Activated T-cell treated with anti-CD3 and anti-CD28 coated beads, Interleukin-2, amount 50 U/mL, for 24 hours (primary cell): ENCODE measurements around the gene CRK.

ENCODE experiments used
- DNase-seq: peaks from one replicate; pipeline ENCODE4 v3.0.0-alpha.2; 2020
- H3K27ac Mint-ChIP-seq: 2 replicates; pipeline ENCODE4 v1.8.0; 2020; ENCODE audit warnings: mild to moderate bottlenecking, mixed read lengths
- H3K27me3 Mint-ChIP-seq: 2 replicates; pipeline ENCODE4 v1.8.0; 2020; ENCODE audit warnings: mixed read lengths
- H3K36me3 Mint-ChIP-seq: 2 replicates; pipeline ENCODE4 v1.8.0; 2020; ENCODE audit warnings: low read depth, mixed read lengths
- H3K4me1 Mint-ChIP-seq: 2 replicates; pipeline ENCODE4 v1.8.0; 2020; ENCODE audit warnings: low read depth, mixed read lengths
- H3K4me3 Mint-ChIP-seq: 2 replicates; pipeline ENCODE4 v1.8.0; 2020; ENCODE audit warnings: mild to moderate bottlenecking, moderate library complexity, mixed read lengths
- H3K9me3 Mint-ChIP-seq: 2 replicates; pipeline ENCODE4 v1.8.0; 2020; ENCODE audit warnings: mixed read lengths

CRK gene

DNA sequence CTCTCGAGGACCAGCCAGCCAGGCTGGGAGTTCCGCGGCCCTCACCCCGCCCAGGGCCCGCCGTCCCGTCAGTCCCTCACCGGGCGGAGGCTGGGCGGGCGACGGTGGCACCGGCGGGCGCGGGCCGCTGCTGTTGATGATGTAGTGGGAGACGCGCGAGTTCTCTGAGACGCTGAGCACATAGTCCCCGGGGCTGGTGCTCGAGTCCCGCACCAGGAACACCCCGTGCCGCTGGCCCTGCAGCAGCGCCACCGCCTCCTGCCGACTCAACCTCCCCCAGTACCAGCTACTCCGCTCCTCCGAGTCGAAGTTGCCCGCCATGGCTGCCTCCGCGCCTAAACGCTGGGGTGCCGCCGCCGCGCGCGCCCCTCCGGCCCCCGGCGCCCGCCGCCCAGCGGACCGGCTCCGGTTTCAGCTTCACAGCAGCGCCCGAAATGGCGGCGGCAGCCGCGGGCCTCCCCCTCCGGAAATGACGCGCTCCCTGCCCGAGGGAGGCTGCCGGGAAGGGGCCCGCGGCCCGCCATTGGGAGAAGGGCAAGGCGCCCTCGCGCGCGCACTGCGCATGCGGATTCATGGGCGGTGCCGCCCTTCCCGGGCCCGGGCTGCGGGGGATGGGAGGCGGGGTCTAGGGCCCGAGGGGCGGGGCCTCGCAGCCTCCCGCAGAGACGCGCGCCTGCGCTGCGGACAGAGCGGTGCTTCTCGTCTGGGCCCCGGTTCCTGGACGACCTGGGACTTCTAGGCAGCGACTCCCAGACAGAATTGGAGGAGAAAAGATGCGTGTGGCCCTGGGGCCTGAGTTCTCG, at the start of gene CRK:
TSS of gene CRK (minus strand) at position 436 of the 803 bp plus-strand sequence. CDS start at position 321, 115 bp downstream.
- peak; percentile 99 for DNase-seq
- peaks cover 14% of the 10 kb centered on the region for H3K27me3 Mint-ChIP-seq
- no peaks in the 10 kb centered on the region for H3K9me3 Mint-ChIP-seq
- H3K4me3 Mint-ChIP-seq = peak within 1 kb of the TSS; percentile 92
- H3K4me1 Mint-ChIP-seq = peaks cover 52% of the 10 kb centered on the region
- peaks cover 35% of the 10 kb centered on the region for H3K36me3 Mint-ChIP-seq
- H3K27ac Mint-ChIP-seq = peak within 1 kb of the TSS; percentile 94

DNA sequence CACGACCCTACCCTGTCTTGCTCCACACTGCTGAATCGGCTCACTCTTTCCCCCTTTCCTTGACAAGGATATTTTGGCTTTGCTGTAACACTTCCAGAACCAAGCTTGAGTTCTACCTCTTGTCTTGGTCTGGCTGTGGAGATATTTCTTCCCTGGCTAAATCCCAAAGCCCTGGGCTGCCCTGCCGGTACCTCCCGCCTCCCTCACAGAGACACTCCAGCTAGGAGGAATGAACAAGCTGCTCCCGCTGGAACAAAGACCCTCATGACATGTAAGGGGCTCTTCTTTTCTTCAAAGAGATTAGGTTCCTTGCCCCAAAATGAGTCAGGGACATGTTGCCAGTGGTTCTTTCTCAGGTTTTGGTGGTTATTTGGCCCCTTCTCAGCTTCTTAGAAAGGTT, 49.6 kb upstream of the CRK start:
- H3K4me1 Mint-ChIP-seq = peaks cover 5% of the 10 kb centered on the region
- H3K4me3 Mint-ChIP-seq = no peak overlapping the region
- H3K27me3 Mint-ChIP-seq = no peaks in the 10 kb centered on the region
- peaks cover 48% of the 10 kb centered on the region for H3K36me3 Mint-ChIP-seq
- no peak for DNase-seq
- H3K27ac Mint-ChIP-seq = no peak overlapping the region
- H3K9me3 Mint-ChIP-seq = no peaks in the 10 kb centered on the region

DNA sequence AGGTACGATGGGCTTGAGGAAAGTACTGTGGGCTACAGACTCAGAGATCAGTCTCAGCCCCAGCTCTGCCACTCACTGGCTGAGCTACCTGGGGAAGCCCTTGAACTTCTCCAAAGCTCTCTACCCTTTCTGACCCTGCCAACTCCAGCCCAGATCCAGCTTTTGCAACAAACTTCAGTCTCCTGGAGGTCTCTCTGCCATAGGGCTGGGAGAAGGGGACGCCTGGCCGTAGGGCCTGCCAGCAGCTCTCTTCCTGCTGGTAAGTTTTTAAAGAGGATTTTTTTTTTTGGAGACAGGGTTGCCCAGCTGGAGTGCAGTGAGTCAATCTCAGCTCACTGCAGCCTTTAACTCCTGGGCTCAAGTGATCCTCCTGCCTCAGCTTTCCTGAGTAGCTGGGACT, 48.8 kb upstream of the CRK start:
- no peak overlapping the region for H3K27ac Mint-ChIP-seq
- H3K27me3 Mint-ChIP-seq = no peaks in the 10 kb centered on the region
- no peaks in the 10 kb centered on the region for H3K9me3 Mint-ChIP-seq
- no peak overlapping the region for H3K4me3 Mint-ChIP-seq
- H3K4me1 Mint-ChIP-seq = peaks cover 4% of the 10 kb centered on the region
- peaks cover 44% of the 10 kb centered on the region for H3K36me3 Mint-ChIP-seq
- DNase-seq = no peak

DNA sequence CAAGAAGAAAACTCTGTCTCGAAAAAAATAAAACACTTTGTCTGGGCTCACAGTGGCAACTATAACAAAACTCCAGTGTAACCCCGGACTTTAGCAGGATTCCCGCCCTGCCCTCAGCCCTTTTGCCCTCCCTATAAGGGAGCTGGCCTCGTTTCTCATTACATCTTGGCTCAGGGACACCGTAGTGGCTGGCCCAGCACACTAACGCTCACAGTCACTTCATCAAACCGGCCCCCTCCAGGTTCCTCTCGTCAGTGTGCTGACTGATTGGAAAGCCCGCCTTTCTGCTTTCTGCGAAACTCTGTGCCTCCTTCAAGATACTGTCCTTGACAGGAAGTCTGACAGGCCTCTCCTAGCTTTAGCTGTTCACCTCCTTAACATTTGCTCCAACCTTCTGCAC, 47.7 kb upstream of the CRK start:
- Mint-ChIP-seq H3K36me3 (peaks cover 35% of the 10 kb centered on the region), H3K4me1 (no peaks in the 10 kb centered on the region), H3K9me3 (no peaks in the 10 kb centered on the region), H3K27ac (peak overlapping the region; percentile 1), H3K27me3 (no peaks in the 10 kb centered on the region), H3K4me3 (no peak overlapping the region)
- DNase-seq = no peak

DNA sequence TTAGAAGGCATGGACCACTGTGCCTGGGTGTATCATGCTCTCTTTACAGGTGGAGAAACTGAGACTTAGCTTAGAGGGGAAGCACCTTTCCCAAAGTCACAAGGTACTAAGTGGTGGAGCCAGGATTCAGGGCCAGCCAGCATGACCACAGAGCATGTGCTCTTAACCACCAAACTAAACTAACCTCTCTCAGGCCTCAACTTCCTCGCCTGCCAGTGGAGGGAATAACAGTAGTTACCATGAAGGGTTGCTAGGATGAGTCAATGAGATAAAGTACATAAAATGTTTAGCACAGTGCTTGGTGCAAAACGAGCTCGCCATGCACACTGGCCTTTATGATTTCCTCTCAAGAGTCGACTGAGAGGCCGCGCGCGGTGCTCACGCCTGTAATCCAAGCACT, 42.8 kb upstream of the CRK start:
- Mint-ChIP-seq H3K36me3 (peaks cover 28% of the 10 kb centered on the region), H3K27ac (no peak overlapping the region), H3K27me3 (no peaks in the 10 kb centered on the region), H3K4me3 (no peak overlapping the region), H3K4me1 (no peaks in the 10 kb centered on the region), H3K9me3 (no peaks in the 10 kb centered on the region)
- DNase-seq = no peak

DNA sequence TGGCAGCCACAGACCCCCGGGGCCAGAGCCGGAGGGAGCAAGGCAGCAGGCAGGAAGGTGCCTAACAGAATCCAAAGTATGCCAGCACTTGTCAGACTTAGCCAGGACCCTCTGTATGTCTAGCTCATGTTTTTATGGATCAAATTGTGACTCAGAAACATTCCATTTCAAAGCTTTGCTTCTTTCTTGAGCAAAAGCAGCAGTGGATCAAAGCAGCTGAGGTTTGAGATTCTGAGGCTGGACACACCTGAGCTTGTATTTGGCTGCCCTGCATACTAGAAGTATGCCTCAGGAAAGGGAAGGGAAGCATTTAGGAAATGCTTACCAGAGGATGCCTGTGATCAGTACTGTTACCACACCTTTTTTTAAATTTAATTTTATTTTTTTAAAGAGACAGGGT, 42.2 kb upstream of the CRK start:
- Mint-ChIP-seq H3K9me3 (no peaks in the 10 kb centered on the region), H3K36me3 (peaks cover 25% of the 10 kb centered on the region), H3K4me3 (no peak overlapping the region), H3K27me3 (no peaks in the 10 kb centered on the region), H3K4me1 (no peaks in the 10 kb centered on the region), H3K27ac (no peak overlapping the region)
- DNase-seq = no peak

DNA sequence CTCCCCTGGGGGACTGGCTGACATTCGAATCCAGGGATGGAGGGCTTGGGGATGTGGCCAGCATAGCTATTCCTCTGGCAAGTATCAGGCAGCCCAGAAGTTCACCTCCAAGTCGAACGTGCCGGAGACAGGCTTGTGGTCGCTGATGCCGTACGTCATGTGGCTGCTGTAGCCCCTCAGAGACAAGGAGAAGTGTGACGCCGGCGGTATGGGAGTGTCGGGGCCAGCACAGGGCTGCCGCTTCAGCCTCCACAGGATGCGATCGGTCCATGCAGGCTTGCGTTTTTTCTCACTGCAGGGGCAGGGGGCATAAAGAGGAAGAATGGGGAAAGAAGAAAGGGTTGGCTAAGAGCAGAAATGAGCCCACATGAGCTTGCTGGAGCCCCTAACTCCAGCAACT, 41.8 kb upstream of the CRK start:
- DNase-seq = no peak
- Mint-ChIP-seq H3K9me3 (no peaks in the 10 kb centered on the region), H3K27me3 (no peaks in the 10 kb centered on the region), H3K27ac (no peak overlapping the region), H3K36me3 (peaks cover 25% of the 10 kb centered on the region), H3K4me3 (no peak overlapping the region), H3K4me1 (no peaks in the 10 kb centered on the region)

DNA sequence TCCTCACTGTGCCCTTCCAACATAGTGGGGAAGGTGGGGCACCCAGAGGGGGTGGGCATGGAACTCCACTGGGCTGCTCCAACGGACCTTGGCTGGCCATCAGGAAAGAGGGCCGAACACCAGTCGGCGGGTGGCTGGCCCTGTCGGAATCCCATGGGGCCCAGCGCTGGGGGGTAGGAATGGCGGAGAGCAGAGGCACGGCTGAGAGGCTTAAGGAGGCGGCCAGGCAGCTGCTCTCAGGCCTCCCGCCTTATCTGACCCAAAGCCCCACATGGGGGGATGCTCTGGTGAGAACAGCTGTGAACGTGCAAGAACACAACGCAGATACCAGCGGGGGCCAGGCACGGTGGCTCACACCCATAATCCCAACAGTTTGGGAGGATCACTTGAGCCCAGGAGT, 40.8 kb upstream of the CRK start:
- Mint-ChIP-seq H3K27me3 (peaks cover 4% of the 10 kb centered on the region), H3K36me3 (peaks cover 25% of the 10 kb centered on the region), H3K27ac (no peak overlapping the region), H3K9me3 (no peaks in the 10 kb centered on the region), H3K4me1 (peaks cover 7% of the 10 kb centered on the region), H3K4me3 (no peak overlapping the region)
- no peak for DNase-seq

DNA sequence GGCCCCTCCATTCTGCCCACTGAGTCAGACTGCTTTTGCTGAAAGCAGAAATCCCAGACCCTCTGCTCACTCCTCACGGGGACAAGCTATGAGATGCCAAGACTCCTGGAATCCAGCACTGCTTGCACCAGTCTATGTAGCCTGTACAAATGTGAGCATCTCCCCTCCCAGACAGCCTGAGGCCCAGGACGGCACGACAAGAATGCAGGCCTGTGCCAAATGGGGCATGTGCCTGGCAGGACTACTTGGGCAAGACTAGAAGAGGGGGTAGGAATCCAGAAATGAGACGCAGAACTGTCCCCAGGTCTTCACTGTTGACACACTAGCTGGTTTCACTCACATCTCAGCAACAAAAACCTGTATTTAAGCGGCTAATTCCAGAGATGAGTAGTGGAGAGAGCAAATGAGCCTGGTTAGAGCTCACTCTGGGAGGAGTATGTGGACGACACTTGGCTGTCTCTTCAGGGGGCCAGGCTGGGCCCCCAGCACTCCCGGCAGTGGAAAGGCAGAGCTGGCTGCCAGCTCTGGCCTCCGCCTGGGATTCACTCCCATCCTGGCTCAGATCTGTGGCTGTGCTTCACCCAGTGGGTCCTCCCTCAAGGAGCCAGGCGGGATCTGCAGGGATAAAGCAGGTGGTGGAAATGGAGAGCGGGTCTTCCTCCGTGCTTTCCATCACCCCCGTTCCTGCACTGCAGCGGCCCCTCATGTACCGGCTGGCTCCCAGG, 39.4 kb upstream of the CRK start:
- Mint-ChIP-seq H3K9me3 (no peaks in the 10 kb centered on the region), H3K4me3 (no peak overlapping the region), H3K27me3 (peaks cover 4% of the 10 kb centered on the region), H3K27ac (no peak overlapping the region), H3K4me1 (peaks cover 12% of the 10 kb centered on the region), H3K36me3 (peaks cover 22% of the 10 kb centered on the region)
- no peak for DNase-seq

DNA sequence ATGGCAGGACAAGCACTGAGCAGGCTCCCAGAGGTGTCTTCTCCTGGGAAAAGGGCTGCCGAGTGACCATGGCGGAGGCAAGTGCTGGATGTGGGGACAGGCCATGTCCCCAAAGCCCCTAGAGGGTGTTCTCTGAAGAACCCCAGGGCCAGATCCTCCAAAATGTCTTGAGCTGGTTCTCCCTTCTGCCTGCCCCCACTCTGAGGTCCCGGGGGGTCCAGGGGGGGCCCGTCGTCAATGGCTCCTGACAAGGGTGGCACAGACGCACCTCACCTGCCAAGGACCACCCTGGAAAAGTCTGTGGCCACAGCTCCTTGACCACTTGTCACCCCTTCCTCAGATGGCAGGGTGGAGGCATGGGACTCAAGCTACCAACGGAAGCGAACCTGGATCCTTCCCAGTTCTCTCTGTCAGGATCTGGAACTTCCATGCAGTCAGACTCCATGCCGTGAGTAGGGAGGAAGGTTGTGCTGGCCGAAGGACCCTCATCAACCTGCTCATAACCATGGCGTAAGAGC, 38.8 kb upstream of the CRK start:
- H3K4me3 Mint-ChIP-seq = no peak overlapping the region
- no peak for DNase-seq

DNA sequence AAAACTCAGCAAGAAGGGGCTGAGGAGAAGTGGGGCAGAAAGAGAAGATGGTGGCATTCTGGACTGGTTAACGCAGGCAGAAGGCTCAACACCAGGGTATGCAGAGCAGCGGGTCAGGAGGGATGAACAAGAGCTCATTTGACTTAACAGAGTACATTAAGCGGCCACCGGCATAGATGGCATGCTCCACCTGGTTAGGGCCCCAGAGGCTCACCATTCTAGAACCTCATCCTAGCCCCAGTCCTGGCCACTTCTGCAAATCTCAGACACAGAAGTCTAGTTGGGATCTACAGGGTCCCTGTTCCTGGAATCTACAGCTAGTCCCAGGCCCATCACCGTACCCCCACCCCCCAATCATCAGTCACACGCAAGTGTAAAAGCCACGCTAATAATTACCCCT, 38.2 kb upstream of the CRK start:
- no peak for DNase-seq
- no peak overlapping the region for H3K4me3 Mint-ChIP-seq
- no peak overlapping the region for H3K27ac Mint-ChIP-seq
- H3K36me3 Mint-ChIP-seq = peaks cover 22% of the 10 kb centered on the region
- no peaks in the 10 kb centered on the region for H3K9me3 Mint-ChIP-seq
- H3K27me3 Mint-ChIP-seq = peaks cover 4% of the 10 kb centered on the region
- H3K4me1 Mint-ChIP-seq = peaks cover 16% of the 10 kb centered on the region

More for the DNA sequence above, 38.8 kb upstream of the CRK start:
- Mint-ChIP-seq H3K36me3 (peaks cover 22% of the 10 kb centered on the region), H3K9me3 (no peaks in the 10 kb centered on the region), H3K27ac (no peak overlapping the region), H3K4me1 (peaks cover 16% of the 10 kb centered on the region), H3K27me3 (peaks cover 4% of the 10 kb centered on the region)

DNA sequence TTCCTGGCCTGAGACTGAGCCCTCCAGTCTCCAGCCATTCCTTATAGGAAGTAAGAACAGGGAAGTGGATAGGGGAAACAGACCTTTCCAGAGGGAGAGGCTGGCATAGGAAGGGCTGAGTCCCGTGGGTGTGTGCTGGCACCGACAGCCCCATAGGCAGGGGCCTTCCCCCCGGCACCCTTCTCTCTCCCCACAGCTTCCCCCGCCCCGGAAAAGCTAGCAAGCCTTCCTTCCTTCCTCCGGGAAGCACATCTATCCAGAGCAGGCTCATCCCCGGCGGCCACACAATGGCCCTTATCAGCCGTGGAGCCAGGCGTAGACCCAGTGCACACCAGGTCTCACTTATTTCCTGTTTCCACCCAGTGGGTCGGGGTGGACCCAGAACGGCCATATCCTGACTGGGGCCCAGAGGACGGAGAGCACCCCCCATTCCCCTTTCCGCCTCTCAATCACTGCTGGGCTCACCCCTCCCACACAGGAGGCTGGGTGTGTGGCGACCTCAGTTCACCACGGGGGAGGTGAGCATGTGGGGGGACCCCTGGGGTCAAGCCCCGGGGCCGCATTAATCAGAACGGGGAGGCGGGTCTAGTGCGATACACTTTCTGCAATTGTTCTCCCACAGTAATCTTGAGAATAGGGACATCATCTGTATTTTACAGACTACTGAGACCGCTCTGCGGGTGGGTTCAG, 37.4 kb upstream of the CRK start:
- Mint-ChIP-seq H3K36me3 (peaks cover 22% of the 10 kb centered on the region), H3K9me3 (no peaks in the 10 kb centered on the region), H3K4me3 (no peak overlapping the region), H3K27me3 (peaks cover 4% of the 10 kb centered on the region), H3K27ac (no peak overlapping the region), H3K4me1 (peaks cover 24% of the 10 kb centered on the region)
- no peak for DNase-seq

DNA sequence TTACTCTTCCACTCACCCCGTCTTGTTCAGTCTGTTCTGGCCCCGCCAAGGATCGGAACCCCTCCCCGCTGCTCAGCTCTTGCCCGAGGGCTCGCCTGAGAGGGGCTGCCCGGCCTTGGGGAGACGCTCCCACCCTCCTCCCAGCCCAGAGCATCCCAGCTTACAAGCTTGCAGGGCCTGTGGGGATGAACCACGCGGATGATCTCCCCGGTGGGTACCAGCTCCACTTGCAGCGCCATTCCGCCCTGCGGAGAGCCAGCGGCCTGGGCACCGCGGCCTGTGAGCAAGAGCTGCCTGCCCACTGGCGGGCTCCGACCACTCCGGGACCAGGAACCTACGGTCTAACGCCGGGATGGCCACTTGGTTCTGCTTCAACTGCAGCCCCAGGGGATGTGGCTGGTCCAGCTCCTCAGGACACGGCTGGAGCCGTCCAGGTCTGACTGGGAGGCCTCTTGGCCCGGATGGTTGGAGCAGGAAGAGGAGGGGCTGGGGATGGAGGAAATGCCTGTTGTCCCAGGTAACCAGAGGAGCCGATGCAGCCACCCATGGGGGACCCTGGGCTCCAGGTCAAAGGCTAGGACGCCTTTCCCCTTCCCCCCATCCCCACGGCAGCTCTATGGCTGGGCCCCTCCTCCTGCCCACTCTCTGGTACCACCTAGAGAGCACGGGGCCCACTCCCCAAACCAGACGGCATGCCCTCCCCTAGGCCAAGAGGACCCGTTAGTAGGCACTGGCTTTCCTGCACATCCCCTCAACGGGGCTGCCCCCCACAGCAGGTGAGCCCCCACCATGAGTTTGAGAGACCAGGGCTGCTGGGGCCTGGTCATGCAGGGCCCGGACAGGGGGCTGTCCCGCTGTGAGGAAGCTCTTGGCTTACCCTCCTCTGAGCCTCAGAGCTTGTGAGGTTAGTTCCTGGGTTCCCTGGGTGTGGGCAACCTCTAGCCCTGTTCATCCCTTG, 36.5 kb upstream of the CRK start, which contains the start of gene MYO1C:
TSS of gene MYO1C (minus strand) at position 438 of the 958 bp plus-strand sequence. CDS start at position 239, 199 bp downstream.
- H3K27me3 Mint-ChIP-seq = peaks cover 4% of the 10 kb centered on the region
- H3K4me1 Mint-ChIP-seq = peaks cover 28% of the 10 kb centered on the region
- peak within 1 kb of the TSS; percentile 87 for H3K27ac Mint-ChIP-seq
- peaks cover 18% of the 10 kb centered on the region for H3K36me3 Mint-ChIP-seq
- peak within 1 kb of the TSS; percentile 81 for H3K4me3 Mint-ChIP-seq
- no peaks in the 10 kb centered on the region for H3K9me3 Mint-ChIP-seq
- DNase-seq = peak; percentile 38
